HG02763 (cell line): ENCODE measurements around the gene LIN9.
"Not testable (repeated sequence)": the region's sequence is repeated elsewhere in the genome, so short reads cannot be mapped to it uniquely, and the experiment has no call there.

Source experiments
- ATAC-seq: cut with Tn5 transposase; IDR thresholded peaks from one replicate; pipeline ENCODE4 v1.9.1; 2021; ENCODE audit warnings: mild to moderate bottlenecking, moderate library complexity; ENCODE audit not compliant: unreplicated experiment

The LIN9 gene

DNA sequence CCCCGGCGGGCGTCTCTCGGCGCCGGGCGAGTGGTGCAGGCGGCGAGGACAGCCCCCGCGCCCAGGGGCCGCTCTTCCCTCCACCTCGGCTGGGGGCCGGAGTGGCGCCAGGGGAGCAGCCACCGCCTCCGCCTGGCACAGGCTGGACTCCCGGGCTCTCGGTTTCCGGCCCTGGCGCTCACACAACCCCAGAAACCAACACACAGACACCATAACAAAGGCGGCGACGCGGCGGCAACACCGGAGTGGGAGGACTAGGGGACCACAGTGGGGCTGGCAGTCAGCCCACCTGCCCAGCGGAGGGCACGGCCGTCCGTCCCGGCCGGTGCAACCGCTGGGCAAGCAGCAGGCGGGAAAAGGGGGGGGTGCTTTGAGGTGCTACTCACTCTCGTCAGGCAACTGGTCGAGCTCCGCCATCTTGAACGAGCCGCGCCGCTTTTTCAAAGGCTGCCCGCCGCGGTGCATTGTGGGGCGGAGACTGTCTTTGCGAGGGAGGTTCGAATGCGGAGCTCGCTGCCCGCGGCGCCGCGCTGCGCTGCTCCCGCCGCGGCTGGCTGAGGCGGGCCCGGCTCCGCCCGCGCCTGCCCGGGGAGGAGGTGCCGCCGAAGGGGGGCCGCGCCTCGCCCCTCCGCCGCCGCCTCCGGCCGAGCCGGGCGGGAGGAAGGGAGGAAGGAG, at the start of gene LIN9:
LIN9 (minus strand) TSS at position 442 of the 675 bp plus-strand sequence; CDS start at position 417, 25 bp downstream.
- ATAC-seq, result peak; percentile 71

DNA sequence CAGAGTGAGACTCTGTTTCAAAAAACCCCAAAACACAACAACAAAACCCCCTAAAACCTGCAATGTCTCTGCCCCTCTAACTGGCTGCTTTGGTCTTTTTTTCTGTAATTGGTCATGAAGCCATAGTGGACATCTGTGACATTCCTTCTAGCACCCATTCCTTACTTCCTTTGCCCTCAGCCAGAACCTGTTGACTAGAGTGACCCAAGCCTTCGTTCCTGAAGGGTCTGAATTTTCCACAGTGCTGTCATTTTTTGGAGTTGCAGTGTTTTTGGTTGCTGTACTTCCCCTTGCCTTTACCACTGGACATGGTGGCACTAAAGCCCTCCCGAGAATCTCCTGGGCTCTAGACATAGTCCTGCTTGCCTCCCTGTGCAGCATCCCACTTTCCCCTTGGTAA, 48.5 kb upstream of the LIN9 start:
- ATAC-seq, result no peak

DNA sequence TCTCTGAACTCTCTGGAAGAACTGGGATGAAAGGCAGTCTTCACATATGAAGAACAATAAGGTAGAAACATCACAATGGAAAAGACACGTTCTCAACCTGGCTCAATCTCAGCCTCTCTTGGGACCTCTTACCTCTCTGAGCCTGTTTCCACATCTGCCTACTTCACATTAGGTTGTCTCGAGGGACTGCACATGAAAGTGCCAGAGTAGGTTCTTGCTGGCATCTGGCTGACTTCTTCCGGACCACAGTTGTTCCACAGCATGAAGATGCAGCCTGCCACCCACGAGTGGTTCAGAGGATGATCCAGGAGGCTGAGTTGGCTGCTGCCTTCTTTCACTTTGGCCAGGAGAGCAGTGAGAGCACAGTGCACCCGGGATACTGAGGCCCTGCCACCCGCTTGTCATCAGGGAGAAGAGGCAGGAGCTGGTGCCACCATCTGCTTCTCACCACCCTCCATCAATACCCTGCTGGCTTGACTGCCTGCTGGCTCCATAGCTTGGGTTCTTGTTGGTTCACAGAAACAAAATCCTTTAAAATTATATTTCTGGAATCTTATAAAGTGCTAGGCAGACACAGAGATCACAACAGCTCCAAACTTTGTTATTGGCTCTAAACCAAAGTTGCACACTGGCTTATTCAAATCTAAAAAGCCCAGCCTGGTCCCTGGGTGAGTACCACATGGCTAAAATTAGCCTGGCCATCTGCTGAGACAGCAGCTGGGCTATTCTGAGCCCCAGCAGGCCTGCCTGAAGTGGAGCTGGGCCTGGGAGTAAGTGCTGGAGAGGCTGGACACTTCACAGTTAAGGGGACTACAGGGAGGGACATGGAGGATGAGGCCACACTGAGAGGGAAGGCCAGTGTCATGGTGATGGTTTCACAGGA, 46.9 kb upstream of the LIN9 start:
- peak; percentile 49 for ATAC-seq

DNA sequence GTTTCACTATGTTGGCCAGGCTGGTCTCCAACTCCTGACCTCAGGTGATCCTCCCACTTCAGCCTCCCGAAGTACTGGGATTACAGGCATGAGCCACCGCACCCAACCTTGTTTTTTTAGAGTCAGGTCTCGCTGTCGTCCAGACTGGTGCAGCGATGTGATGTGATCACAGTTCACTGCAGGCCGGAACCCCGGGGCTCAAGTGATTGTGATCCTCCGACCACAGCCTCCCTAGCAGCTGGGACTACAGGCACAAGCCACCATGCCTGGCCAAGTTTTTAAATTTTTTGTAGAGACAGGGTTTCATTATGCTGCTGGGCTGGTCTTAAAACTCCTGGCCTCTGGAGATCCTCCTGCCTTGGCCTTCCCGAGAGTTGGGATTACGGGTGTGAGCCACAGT, 46.1 kb upstream of the LIN9 start:
- ATAC-seq, result no peak

- no peak for ATAC-seq
Measured at GRCh38 chr1:226353698-226354525, 44.9 kb upstream of the LIN9 start.

GRCh38 chr1:226351709-226352108, 42.7 kb upstream of the LIN9 start:
- ATAC-seq, result no peak

GRCh38 chr1:226350519-226350865, 41.5 kb upstream of the LIN9 start:
- no peak for ATAC-seq

GRCh38 chr1:226349801-226350518, 41.0 kb upstream of the LIN9 start:
- no peak for ATAC-seq

- no peak for ATAC-seq
Measured at GRCh38 chr1:226349081-226349480, 40.1 kb upstream of the LIN9 start.

DNA sequence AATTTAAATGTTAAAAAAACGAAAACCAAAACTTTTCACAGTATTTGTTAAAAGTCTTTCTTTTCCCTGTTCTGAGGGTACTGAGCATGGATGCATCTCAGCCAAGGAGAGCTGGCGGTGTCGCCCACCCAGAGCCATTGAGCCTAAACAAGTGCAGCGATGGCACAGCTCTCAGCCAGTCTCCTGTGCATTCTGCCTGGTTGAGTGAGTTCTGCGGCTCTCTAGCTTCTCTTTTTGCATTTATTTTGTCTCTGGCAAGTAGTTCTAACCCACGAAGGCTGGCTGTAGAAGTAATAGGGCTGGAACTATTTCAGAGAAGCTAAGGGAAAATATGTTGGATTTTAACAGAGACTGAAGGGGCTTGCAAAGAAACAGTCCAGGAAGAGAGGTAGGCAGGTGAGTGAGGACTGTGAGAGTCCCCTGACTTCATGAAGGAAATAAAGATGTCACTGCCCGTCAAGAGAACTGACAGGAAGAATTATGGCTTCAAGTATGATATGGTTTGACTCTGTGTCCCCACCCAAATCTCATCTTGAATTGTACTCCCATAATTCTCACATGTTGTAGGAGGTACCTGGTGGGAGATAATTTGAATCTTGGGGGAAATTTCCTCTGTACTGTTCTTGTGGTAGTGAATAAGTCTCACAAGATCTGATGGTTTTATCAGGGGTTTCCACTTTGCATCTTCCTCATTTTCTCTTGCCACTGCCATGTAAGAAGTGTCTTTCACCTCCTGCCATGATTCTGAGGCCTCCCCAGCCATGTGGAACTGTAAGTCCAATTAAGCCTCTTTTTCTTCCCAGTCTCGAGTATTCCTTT, 35.7 kb upstream of the LIN9 start:
- ATAC-seq, result no peak

GRCh38 chr1:226342656-226343055, 33.7 kb upstream of the LIN9 start:
- no peak for ATAC-seq

DNA sequence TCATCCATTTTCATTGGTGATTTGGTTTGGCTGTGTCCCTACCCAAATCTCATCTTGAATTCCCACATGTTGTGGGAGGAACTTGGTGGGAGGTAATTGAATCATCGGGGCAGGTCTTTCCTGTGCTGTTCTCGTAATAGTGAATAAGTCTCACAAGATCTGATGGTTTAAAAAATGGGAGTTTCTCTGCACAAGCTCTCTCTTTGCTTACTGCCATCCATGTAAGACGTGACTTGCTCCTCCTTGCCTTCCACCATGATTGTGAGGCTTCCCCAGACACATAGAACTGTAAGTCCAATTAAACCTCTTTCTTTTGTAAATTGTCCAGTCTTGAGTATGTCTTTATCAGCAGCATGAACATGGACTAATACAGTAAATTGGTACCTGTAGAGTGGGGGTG, 31.1 kb upstream of the LIN9 start:
- ATAC-seq, result not testable (repeated sequence)

- ATAC-seq, result no peak
Measured at GRCh38 chr1:226337276-226337875, 28.4 kb upstream of the LIN9 start.

GRCh38 chr1:226335661-226336060, 26.7 kb upstream of the LIN9 start:
- no peak for ATAC-seq

GRCh38 chr1:226332947-226333346, 24.0 kb upstream of the LIN9 start:
- no peak for ATAC-seq

DNA sequence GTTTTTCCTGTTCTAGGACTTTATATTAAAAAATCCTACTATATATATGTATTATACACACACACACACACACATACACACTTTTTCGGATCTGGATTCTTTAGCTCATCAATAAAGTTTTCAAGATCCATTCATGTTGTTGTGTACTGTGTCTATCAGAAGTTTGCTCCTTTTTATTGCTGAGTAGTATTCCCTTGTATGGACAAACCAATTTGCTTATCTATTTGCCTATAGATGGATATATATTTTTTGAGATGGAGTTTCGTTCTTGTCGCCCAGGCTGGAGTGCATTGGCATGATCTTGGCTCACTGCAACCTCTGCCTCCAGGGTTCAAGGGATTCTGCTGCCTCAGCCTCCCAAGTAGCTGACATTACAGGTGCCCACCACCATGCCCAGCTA, 20.3 kb upstream of the LIN9 start:
- no peak for ATAC-seq

DNA sequence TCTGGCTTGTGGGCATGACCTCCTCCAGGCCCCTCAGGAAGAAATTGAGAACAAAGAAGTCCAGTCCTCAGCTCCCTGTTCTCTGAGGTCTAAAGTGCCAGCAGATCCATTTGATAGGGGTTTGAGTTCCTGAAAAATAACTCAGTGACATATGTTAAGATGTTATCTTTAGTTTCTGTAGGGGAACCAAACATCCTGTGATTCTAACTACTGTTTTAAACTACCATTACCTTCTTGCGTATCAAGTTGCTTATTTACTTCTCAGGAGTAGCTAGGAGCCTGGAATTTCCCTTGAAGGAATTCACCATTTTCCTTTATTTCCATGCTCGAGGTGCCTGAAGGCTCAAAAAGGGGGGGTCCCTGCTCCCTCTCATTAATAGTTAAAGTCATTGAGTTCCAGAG, 18.8 kb upstream of the LIN9 start:
- ATAC-seq, result no peak

DNA sequence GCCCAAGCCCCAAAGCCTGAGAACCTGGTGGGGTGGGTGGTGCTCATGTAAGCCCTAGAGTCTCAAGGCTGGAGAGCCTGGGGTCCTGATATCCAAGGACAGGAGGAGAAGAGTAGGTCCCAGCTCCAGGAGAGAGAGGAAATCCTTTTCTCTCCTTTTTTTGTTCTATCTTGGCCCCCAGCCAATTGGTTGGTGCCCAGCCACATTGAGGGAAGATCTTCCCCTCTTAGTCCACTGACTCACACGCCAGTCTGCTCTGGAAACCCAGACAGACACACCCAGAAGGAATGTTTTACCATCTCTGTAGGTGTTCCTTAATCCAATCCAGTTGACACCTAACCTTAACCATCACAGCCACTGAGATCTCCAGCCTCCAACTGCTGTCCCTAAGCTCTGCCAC, 16.2 kb upstream of the LIN9 start:
- ATAC-seq, result no peak

DNA sequence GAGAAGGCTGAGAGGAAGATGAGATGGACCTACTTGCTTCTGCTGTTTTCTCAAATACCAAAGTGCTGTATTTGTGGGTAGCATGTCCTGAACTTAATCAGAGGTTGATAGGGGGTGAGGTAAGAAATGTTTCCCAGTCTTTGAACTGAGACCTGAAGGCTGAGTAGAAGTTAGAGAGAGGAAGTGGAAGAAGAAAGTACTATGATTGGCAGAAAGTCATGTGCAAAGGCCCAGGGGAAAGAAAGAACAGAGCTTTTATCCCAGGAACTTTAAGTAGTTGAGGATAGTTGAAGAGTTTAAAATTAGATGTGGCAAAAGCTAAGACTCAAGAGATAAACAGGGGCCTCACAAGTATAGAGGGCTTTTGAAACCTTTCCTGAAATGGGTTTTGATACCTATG, 15.5 kb upstream of the LIN9 start:
- ATAC-seq, result no peak

GRCh38 chr1:226322986-226323385, 14.0 kb upstream of the LIN9 start:
- ATAC-seq, result no peak
